ENCODE measurements around the gene SCARB1.

SCARB1 gene

GRCh38 chr12:124768452-124769162 lies 95.1 kb downstream of the SCARB1 start:
- Histone ChIP-seq H3K27ac (ENCODE audit: extremely low read depth, low read depth, low read length) (no peak overlapping the region), H3K4me1 (ENCODE audit: control insufficient read depth, insufficient read depth, low read length) (no peaks in the 10 kb centered on the region), H3K9me3 (ENCODE audit: control insufficient read depth, insufficient read depth, low read depth, low read length) (no peaks in the 10 kb centered on the region), H3K4me3 (ENCODE audit: low read depth, low read length) (no peak overlapping the region), H3K36me3 (ENCODE audit: control insufficient read depth in 2 of 2, insufficient read depth in 1 of 2, low read length in 2 of 2) (no peaks in the 10 kb centered on the region)
- POLR2A ChIA-PET: no interaction called here
- TF ChIP-seq GLIS1 (tag by site-specific recombination; IDR thresholded peaks at IDR 0.05) (peak; percentile 64), ZNF211 (tag by site-specific recombination; IDR thresholded peaks at IDR 0.05; ENCODE audit: low read depth) (no peak), EGR2 (tag by site-specific recombination; IDR thresholded peaks at IDR 0.05; ENCODE audit: low read depth) (peak; percentile 52; the same call in 1 of the 2 replicates), ZNF266 (tag by site-specific recombination; IDR thresholded peaks at IDR 0.05; ENCODE audit: low read depth) (no peak), ZNF140 (tag by site-specific recombination; IDR thresholded peaks at IDR 0.05) (no peak), ZFHX2 (tag by site-specific recombination; conservative IDR thresholded peaks at IDR 0.05) (peak; percentile 34; the same call in 1 of the 2 replicates)
- CTCF ChIA-PET: interaction anchor here (0.6 to 6.2 kb wide), 12 partner anchors 18 to 732 kb away, joined by 3 to 52 read pairs (median 4); no protein-coding TSS in a partner anchor

GRCh38 chr12:124767066-124767821 lies 96.4 kb downstream of the SCARB1 start:
- POLR2A ChIA-PET: interaction anchor here (0.5 kb wide), 1 partner anchor 237 kb away, joined by 4 read pairs; no protein-coding TSS in a partner anchor
- Histone ChIP-seq H3K9me3 (ENCODE audit: control insufficient read depth, insufficient read depth, low read depth, low read length) (no peaks in the 10 kb centered on the region), H3K4me1 (ENCODE audit: control insufficient read depth, insufficient read depth, low read length) (no peaks in the 10 kb centered on the region), H3K4me3 (ENCODE audit: low read depth, low read length) (no peak overlapping the region), H3K36me3 (ENCODE audit: control insufficient read depth in 2 of 2, insufficient read depth in 1 of 2, low read length in 2 of 2) (no peaks in the 10 kb centered on the region), H3K27ac (ENCODE audit: extremely low read depth, low read depth, low read length) (no peak overlapping the region)
- CTCF ChIA-PET: interaction anchor here (0.6 to 3.4 kb wide), 30 partner anchors 10 to 736 kb away, joined by 3 to 17 read pairs (median 4); partner anchors contain the start of gene NCOR2
- TF ChIP-seq CTCF (tag by site-specific recombination; IDR thresholded peaks at IDR 0.05): peak; percentile 89
- TF ChIP-seq ZNF518A (tag by site-specific recombination; conservative IDR thresholded peaks at IDR 0.05; ENCODE audit: low read depth): no peak
- TF ChIP-seq ZNF488 (tag by site-specific recombination; IDR thresholded peaks at IDR 0.05): no peak
- TF ChIP-seq PRDM6 (tag by site-specific recombination; IDR thresholded peaks at IDR 0.05): no peak
- no peak for TF ChIP-seq ZNF114 (tag by site-specific recombination; IDR thresholded peaks at IDR 0.05)
- TF ChIP-seq ZFP69B (tag by site-specific recombination; IDR thresholded peaks at IDR 0.05): peak; percentile 47; the same call in 1 of the 2 replicates
- TF ChIP-seq ZNF18 (tag by site-specific recombination; IDR thresholded peaks at IDR 0.05): no peak
- no peak for TF ChIP-seq ZFP41 (tag by site-specific recombination; IDR thresholded peaks at IDR 0.05; ENCODE audit: borderline replicate concordance)
- no peak for TF ChIP-seq PBX3 (CRISPR knock-in tag; IDR thresholded peaks at IDR 0.05)
- no peak for TF ChIP-seq ZSCAN4 (tag by site-specific recombination; IDR thresholded peaks at IDR 0.05)
- TF ChIP-seq MEIS1 (CRISPR knock-in tag; IDR thresholded peaks at IDR 0.05; ENCODE audit: borderline replicate concordance): no peak
- 0 out of 2 replicates have a peak, but pooled peaks have one; percentile 46 for TF ChIP-seq ZNF660 (tag by site-specific recombination; IDR thresholded peaks at IDR 0.05)
